Osteoblast (primary cell): ENCODE data around the gene ARPC2. TPM values are rescaled to one million over a fixed set of nuclear protein-coding genes. Genes with fewer than 3 reads are reported as not detected.
"Not testable (repeated sequence)": the region's sequence is repeated elsewhere in the genome, so short reads cannot be mapped to it uniquely, and the experiment has no call there.

Experiments
- DNase-seq: peaks from one replicate; pipeline ENCODE4 v3.0.0; 2011; ENCODE audit warnings: low spot score, mixed read lengths; ENCODE audit not compliant: insufficient read length; ENCODE audit errors: missing footprints
- H2AFZ ChIP-seq: 2 replicates; pipeline ENCODE4 v1.6.0; 2011; ENCODE audit warnings: mild to moderate bottlenecking, low read length
- H3K27ac ChIP-seq: 2 replicates; pipeline ENCODE4 v1.5.1; 2011; ENCODE audit warnings: mild to moderate bottlenecking, low read depth, low read length, moderate library complexity
- H3K27me3 ChIP-seq: 2 replicates; pipeline ENCODE4 v1.6.0; 2012; ENCODE audit warnings: mild to moderate bottlenecking, control low read depth, inconsistent platforms, low read length, moderate library complexity; ENCODE audit not compliant: insufficient read depth
- H3K36me3 ChIP-seq: 2 replicates; pipeline ENCODE4 v1.5.1; 2011; ENCODE audit warnings: mild to moderate bottlenecking, low read length, control low read depth, moderate library complexity; ENCODE audit not compliant: insufficient read depth
- H3K4me1 ChIP-seq: 2 replicates; pipeline ENCODE4 v1.5.1; 2011; ENCODE audit warnings: mild to moderate bottlenecking, low read length, control low read depth, moderate library complexity; ENCODE audit not compliant: insufficient read depth
- H3K4me2 ChIP-seq: 2 replicates; pipeline ENCODE4 v1.6.0; 2011; ENCODE audit warnings: mild to moderate bottlenecking, low read length; ENCODE audit not compliant: insufficient read depth
- H3K4me3 ChIP-seq: fragments of 200-600 bp; sonication (generic); 3 replicates; pipeline ENCODE4 v1.5.1; 2012; ENCODE audit warnings: mild to moderate bottlenecking, low read length, inconsistent platforms; ENCODE audit not compliant: insufficient read depth
- H3K79me2 ChIP-seq: 2 replicates; pipeline ENCODE4 v1.6.0; 2012; ENCODE audit warnings: mild to moderate bottlenecking, low read length, control low read depth, inconsistent platforms; ENCODE audit not compliant: insufficient read depth
- H3K9me3 ChIP-seq: 2 replicates; pipeline ENCODE4 v1.5.1; 2011; ENCODE audit warnings: low read depth, low read length, control low read depth
- H4K20me1 ChIP-seq: 2 replicates; pipeline ENCODE4 v1.6.0; 2012; ENCODE audit warnings: mild to moderate bottlenecking, low read length, control low read depth; ENCODE audit not compliant: insufficient read depth
- total RNA-seq: library from RNA; depleted of rRNA; stranded (reverse); fragments of >200 nt; gene quantifications from 2 replicates; pipeline ENCODE4 v1.2.3, GENCODE V29; 2012
- TF ChIP-seq, protein P1 (sequence below): IDR thresholded peaks from 2 replicates; pipeline ENCODE4 v1.5.1; 2011; ENCODE audit warnings: mild to moderate bottlenecking, low read depth, low read length, moderate library complexity; ENCODE audit errors: extremely low read depth

ARPC2 gene
- total RNA-seq, 1 donor = 301 TPM

DNA sequence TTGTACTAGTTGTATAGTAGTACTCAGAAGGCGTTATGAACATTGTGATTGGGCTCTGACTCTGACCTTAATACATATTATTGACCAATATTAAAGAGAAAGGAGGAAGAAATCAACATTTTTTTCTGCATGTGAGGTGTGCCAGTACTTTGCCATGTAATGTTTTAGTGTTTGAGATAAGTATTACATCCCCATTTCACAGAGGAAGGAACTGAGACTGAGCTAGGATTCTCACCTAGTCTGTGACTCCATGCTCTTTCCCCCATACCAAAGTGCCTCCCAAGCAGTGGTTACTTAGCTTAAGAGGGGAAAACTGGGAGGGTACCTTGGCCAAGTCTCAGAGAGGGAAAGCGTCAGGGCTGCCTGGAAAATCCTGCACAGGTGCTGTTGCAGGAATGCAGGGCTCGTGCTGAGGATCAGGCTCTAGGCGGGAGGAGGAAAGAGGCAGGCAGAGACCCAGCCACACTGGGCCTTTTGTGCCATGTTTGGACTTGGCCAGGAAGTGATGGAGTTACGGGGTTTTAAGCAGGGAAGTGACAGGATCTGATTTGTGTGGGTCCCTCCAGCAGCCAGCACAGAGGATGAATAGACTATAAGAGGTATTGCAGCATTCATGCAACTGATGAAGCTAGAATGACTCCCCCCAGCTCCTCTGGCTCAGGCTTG lies 55.0 kb downstream of the ARPC2 start:
- H3K4me1 ChIP-seq = peaks cover 30% of the 10 kb centered on the region
- peak overlapping the region; percentile 69 for H3K27ac ChIP-seq
- H3K36me3 ChIP-seq = peaks cover 47% of the 10 kb centered on the region
- H3K4me2 ChIP-seq = peak overlapping the region; percentile 99
- no peaks in the 10 kb centered on the region for H3K27me3 ChIP-seq
- TF ChIP-seq, protein P1, sequence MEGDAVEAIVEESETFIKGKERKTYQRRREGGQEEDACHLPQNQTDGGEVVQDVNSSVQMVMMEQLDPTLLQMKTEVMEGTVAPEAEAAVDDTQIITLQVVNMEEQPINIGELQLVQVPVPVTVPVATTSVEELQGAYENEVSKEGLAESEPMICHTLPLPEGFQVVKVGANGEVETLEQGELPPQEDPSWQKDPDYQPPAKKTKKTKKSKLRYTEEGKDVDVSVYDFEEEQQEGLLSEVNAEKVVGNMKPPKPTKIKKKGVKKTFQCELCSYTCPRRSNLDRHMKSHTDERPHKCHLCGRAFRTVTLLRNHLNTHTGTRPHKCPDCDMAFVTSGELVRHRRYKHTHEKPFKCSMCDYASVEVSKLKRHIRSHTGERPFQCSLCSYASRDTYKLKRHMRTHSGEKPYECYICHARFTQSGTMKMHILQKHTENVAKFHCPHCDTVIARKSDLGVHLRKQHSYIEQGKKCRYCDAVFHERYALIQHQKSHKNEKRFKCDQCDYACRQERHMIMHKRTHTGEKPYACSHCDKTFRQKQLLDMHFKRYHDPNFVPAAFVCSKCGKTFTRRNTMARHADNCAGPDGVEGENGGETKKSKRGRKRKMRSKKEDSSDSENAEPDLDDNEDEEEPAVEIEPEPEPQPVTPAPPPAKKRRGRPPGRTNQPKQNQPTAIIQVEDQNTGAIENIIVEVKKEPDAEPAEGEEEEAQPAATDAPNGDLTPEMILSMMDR = no peak
- no peaks in the 10 kb centered on the region for H3K9me3 ChIP-seq
- H4K20me1 ChIP-seq = peaks cover 22% of the 10 kb centered on the region
- peaks cover 65% of the 10 kb centered on the region for H3K79me2 ChIP-seq
- H3K4me3 ChIP-seq = peak overlapping the region; percentile 97
- H2AFZ ChIP-seq = no peak overlapping the region
- DNase-seq = peak; percentile 87

DNA sequence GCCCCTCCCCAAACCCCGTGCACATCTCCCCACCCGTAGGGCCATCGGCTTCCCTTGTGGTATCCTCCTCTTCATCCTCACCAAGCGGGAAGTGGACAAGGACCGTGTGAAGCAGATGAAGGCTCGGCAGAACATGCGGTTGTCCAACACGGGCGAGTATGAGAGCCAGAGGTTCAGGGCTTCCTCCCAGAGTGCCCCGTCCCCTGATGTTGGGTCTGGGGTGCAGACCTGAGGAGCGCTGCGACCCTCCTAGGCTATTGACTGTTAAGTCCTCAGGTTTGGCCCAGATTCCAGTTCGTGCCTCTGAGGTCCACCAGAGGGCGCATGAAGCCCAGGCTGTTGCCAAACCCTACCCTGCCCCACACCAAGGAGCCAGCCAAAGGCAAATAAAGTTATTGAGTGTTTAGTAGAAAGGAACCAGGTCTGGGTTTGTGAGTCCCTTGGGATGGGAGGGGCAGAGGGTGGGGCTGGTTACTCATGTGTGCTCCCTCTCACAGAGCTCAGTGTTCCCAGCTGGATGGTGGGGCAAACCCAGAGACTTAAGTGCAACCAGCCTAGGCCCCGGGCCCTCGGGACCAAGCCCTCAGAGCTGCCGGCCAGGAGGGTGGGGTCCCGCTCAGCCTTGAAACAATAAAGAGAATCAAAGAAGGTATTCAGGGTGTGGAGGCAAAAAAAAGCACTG lies 55.7 kb downstream of the ARPC2 start:
- Histone ChIP-seq H3K4me1 (peaks cover 30% of the 10 kb centered on the region), H3K4me3 (no peak overlapping the region), H3K27me3 (no peaks in the 10 kb centered on the region), H3K79me2 (peaks cover 66% of the 10 kb centered on the region), H4K20me1 (peaks cover 24% of the 10 kb centered on the region), H2AFZ (no peak overlapping the region), H3K4me2 (no peak overlapping the region), H3K9me3 (no peaks in the 10 kb centered on the region), H3K36me3 (peaks cover 47% of the 10 kb centered on the region), H3K27ac (peak overlapping the region; percentile 33)
- TF ChIP-seq, protein P1 = peak; percentile 91
- DNase-seq = peak; percentile 96

DNA sequence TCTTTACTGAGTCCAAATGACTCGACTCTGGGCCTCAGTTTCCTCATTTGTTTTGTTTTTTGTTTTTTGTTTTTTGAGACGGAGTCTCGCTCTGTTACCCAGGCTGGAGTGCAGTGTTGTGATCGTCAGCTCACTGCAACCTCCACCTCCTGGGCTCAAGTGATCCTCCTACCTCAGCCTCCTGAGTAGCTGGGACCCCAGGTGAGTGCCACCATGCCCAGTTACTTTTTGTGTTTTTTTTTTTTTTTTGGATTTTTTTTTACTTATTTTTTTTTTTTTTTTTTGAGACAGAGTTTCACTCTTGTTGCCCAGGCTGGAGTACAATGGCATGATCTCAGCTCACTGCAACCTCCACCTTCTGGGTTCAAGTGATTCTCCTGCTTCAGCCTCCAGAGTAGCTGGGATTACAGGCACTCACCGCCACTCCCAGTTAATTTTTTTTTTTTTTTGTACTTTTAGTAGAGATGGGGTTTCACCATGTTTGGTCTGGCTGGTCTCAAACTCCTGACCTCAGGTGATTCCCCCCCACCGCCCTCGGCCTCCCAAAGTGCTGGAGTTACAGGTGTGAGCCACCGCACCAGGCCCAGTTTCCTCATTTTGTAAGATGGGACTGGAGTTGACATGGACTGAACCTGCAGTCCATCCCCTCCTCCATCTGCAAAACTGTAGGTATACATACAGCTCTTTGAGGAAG lies 56.4 kb downstream of the ARPC2 start:
- peaks cover 30% of the 10 kb centered on the region for H3K4me1 ChIP-seq
- not testable (repeated sequence) for H3K4me3 ChIP-seq, DNase-seq, H3K4me2 ChIP-seq, H2AFZ ChIP-seq, H3K27me3 ChIP-seq, H3K9me3 ChIP-seq
- H4K20me1 ChIP-seq = peaks cover 24% of the 10 kb centered on the region
- H3K79me2 ChIP-seq = peaks cover 72% of the 10 kb centered on the region
- peaks cover 53% of the 10 kb centered on the region for H3K36me3 ChIP-seq
- H3K27ac ChIP-seq = peak overlapping the region; percentile 20

DNA sequence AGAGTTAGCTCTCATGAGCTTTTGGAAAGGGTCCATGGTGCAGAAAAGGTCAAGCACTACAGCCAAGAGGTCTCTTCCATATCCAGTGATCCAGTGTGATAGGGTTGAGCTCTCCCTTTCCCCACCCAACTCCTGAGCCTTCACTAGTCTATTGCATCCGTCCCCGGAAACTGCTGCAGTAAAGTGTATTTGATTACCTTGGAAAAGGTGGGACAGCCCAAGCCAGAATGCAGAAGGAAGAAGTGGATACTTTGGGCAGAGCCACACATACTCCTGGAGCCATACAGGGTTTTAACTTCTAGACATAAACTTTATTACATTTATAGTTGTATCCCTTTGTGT lies 56.9 kb downstream of the ARPC2 start:
- H4K20me1 ChIP-seq = peaks cover 24% of the 10 kb centered on the region
- H3K4me3 ChIP-seq = no peak overlapping the region
- H3K79me2 ChIP-seq = peaks cover 76% of the 10 kb centered on the region
- H3K27me3 ChIP-seq = no peaks in the 10 kb centered on the region
- H3K4me2 ChIP-seq = no peak overlapping the region
- H3K36me3 ChIP-seq = peaks cover 58% of the 10 kb centered on the region
- peaks cover 29% of the 10 kb centered on the region for H3K4me1 ChIP-seq
- no peak overlapping the region for H3K27ac ChIP-seq
- no peaks in the 10 kb centered on the region for H3K9me3 ChIP-seq
- TF ChIP-seq, protein P1 = no peak
- no peak overlapping the region for H2AFZ ChIP-seq
- DNase-seq = peak; percentile 46
